GM18909 (cell line): ENCODE data around the gene BCL11A.
"Not testable (repeated sequence)": the region's sequence is repeated elsewhere in the genome, so short reads cannot be mapped to it uniquely, and the experiment has no call there.

Source experiments
- ATAC-seq: cut with Tn5 transposase; IDR thresholded peaks from one replicate; pipeline ENCODE4 v1.9.1; 2021; ENCODE audit warnings: mild to moderate bottlenecking; ENCODE audit not compliant: unreplicated experiment, poor library complexity

Gene BCL11A

DNA sequence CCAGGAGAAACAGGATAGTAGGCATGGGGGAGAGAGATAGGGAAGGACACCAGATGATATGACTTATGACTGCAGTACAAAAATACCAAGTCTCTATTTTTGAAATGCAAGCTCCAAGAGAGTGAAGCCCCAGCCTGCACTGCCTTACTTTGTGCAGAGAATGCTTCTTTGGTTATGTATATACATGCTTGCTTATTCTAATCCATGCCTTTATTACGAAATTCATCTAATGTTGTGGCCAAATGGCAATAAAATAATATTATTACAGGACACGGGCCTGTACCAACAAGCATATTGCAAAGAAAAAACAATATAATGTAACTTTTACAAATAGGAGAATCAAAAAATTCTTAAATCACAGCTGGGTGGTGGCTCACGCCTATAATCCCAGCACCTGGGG, 110.8 kb downstream of the BCL11A start:
- no peak for ATAC-seq

- ATAC-seq = no peak
Measured at GRCh38 chr2:60441800-60442199, 111.7 kb downstream of the BCL11A start.

DNA sequence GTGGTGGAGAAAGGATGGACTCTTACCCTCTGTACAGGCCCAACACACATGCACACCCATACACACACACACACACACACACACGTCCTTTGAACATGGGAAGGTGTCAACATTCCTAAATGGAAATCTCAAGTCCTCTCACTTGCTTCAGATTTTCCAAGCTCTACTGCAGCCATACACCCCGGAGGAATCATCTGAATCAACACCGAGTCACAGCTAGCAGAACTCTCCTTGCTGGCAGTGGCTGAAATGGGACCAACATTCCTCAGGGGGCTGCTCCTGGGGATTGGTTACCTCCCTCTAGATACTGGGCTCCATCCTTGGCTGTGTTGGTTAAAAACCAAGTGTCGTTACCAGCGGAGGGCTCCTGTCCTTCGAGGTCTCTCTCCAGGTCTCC, 112.7 kb downstream of the BCL11A start:
- no peak for ATAC-seq

- ATAC-seq = peak; percentile 36
Measured at GRCh38 chr2:60440079-60440766, 113.2 kb downstream of the BCL11A start.

DNA sequence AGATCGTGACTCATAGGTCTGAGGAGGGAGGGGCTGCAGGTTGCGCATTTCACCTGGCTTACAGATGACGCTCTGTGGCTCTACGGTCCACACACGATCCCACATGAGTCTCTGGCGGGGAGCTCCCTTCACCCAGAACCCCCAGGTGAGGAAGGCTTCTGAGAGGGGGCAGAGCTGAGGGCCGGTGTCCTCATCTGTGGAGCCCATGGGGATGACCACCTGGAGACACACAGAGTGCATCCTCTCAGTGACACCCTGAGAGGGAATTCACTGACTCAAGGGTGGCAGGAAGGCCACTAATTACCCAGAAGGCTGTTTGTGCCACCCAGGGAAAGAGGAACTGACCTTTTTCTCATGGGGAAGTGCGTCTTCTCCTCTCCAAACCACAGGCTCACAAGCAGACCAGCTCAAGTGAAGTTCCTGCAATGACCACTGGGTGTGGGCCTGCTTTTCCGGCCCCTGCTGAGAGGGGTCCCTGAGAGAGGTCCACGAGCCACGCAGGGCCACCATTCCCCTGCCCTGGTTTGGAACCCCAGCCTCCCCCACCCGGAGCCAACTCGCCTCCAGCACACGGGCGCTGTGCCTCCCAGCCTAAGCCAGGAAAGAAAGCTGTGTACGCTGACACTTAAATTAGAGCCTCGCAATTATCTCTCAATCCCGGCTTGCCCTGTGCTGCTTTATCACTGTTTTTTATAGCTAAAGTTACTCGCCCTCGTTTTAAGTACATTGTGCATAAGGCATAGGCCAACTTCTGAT, 114.1 kb downstream of the BCL11A start:
- peak; percentile 98 for ATAC-seq

- ATAC-seq = no peak
Measured at GRCh38 chr2:60438653-60439052, 114.8 kb downstream of the BCL11A start.

DNA sequence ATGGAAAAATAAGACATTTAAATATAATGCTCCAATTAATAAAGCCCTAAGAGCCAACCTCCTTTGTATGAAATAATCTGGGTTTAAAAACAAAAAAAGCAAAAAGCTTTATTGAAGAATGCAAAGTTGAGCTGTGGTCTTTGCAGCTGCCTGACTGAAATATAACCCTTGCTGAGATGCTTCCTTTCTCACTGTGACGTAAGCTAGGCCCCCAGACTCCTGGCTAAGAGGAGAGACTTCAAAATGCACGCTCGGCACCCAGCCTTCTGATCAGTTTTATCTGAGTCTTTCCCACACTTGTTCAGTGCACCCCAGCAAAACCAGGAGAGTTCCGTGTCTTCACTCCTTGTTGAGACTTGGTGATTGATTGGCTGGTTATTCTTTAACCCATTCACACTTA, 115.3 kb downstream of the BCL11A start:
- ATAC-seq = no peak

GRCh38 chr2:60437080-60437696, 116.3 kb downstream of the BCL11A start:
- ATAC-seq = no peak

- ATAC-seq = no peak
Measured at GRCh38 chr2:60433018-60433596, 120.3 kb downstream of the BCL11A start.

GRCh38 chr2:60432035-60432601, 121.3 kb downstream of the BCL11A start:
- ATAC-seq = no peak

DNA sequence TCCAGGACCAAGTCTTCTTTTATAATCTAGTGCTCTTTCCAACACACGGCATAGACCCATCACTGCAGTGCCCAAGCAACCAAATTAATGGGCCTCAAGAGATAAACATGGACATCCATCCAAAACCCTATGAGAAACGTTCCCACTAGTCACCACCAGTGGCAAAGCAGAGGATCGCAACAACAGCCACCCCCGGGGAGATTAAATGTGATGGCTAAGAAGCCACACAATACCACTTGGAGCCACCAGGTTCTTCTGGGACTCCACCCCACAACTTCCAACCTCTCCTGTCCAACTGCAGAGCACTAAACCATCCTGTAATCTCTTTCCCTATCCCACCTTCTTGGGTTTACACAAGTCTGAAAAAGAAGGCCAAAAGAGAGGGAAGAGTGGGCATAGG, 123.8 kb downstream of the BCL11A start:
- ATAC-seq = no peak

DNA sequence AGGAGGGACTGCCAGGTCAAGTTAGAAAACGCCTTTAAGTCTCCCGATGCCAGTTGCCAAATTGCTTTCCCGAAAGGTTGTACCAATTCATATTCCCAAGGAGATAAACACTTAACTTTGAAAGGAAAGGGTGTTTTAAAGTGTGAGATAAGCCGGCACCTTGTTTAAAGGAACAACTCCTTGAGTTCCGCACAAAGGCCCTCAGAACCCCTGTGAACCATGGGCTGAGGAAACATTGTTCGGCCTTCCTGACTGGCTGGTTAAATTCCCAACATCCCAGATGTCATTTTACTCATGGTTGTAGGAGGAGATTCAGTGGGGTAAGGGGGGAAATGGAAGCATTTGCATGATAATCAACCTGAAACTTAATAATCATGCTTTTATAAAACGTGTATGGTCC, 126.6 kb downstream of the BCL11A start:
- ATAC-seq = no peak

- ATAC-seq = no peak
Measured at GRCh38 chr2:60426341-60426740, 127.1 kb downstream of the BCL11A start.

DNA sequence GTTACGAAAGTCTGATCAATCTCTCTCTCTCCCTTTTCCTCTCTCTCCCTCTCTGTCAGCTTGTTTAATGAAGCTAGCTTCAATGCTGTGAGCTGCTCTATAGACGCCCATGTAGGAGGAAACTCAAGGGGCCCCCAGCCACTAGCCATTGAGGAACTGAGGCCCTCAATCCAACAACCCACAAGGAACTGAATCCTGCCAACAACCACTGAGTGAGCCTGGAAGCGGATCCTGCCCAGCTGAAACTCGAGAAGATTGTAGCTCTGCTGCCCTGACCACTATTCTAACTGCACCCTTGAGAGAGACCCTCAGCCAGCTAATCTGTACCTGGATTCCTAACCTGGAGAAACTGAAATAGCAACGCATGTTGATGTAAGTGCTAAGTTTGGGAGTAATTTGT, 129.2 kb downstream of the BCL11A start:
- no peak for ATAC-seq

DNA sequence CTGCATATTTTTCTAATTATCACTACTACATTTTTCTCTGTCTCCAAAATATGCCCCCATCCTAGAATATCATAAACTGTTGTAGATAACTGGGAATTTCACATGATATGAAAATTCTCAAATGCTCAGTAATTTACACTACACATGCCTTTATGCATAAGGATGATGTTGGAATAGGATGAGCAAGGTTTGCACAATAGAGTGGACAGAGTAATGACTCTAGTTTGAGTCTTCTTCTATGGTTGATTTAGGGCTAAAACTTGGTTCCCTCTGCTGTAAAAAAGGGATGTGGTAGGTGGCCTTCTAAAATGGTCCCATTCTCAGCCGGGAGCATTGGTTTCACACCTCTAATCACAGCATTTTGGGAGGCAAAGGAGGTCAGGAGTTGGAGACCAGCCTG, 129.9 kb downstream of the BCL11A start:
- ATAC-seq = no peak

- no peak for ATAC-seq
Measured at GRCh38 chr2:60422826-60423483, 130.5 kb downstream of the BCL11A start.

DNA sequence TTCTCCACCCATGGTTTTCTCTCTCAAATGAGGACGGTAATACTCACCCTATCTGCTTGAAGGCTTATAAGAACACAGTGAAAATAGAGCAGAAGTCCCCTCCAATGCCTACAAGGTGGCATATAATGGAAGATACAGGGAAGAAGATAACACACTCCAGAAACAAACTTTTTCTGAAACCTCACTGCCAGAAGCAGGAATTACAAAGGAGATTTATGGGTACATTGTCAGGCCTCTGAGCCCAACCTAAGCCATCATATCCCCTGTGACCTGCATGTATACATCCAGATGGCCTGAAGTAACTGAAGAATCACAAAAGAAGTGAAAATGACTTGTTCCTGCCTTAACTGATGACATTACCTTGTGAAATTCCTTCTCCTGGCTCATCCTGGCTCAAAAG, 136.2 kb downstream of the BCL11A start:
- not testable (repeated sequence) for ATAC-seq

GRCh38 chr2:60416221-60417008, 137.0 kb downstream of the BCL11A start:
- ATAC-seq = no peak

GRCh38 chr2:60415814-60416213, 137.6 kb downstream of the BCL11A start:
- no peak for ATAC-seq
